NCI-H1105 treated with DMSO at 0.1 percent for 48 hours (cell line): ENCODE data around the gene AFAP1.

Source experiments
- DNase-seq: peaks from one replicate; lab custom pipeline; 2025; lab: John Stamatoyannopoulos, UW

The AFAP1 gene

GRCh38 chr4:7714738-7715137, 224.9 kb downstream of the AFAP1 start:
- DNase-seq, result no peak

GRCh38 chr4:7714176-7714575, 225.5 kb downstream of the AFAP1 start:
- DNase-seq, result no peak

- DNase-seq, result no peak
These were observed 225.9 kb downstream of the AFAP1 start for GRCh38 chr4:7713757-7714156.

- DNase-seq, result no peak
These were observed 227.5 kb downstream of the AFAP1 start for GRCh38 chr4:7712021-7712671.

GRCh38 chr4:7711307-7711963, 228.2 kb downstream of the AFAP1 start:
- no peak for DNase-seq

- no peak for DNase-seq
These were observed 228.9 kb downstream of the AFAP1 start for GRCh38 chr4:7710576-7711306.

GRCh38 chr4:7710126-7710525, 229.5 kb downstream of the AFAP1 start:
- DNase-seq, result no peak

GRCh38 chr4:7709431-7709830, 230.2 kb downstream of the AFAP1 start:
- DNase-seq, result no peak

- no peak for DNase-seq
These were observed 230.7 kb downstream of the AFAP1 start for GRCh38 chr4:7708981-7709380.
